ENCODE measurements around the gene ZDHHC9.

Gene ZDHHC9

DNA sequence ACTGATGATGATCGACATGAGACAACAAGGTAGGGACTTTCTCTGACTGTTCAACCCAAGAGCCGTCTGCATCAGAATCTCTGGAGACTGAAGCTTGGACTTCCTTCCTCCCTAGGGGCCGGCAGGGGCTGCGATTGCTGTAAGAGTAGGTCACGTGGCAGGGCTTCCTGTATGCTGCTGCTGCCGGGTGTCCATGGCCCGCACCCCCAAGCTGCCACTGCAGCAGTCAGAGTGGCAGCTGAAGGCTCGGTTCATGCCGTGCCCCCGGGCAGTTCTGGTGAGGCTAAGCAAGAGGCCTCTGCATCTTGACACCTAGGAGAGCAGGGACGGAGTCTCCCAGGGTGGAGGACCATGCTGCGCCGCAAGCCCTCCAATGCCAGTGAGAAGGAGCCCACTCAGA lies 63.9 kb downstream of the ZDHHC9 start, which contains the start of gene SASH3:
Gene SASH3 (plus strand): TSS at position 203 of the 400 bp plus-strand sequence. CDS start 149 bp downstream, at position 352.
- no CpG with 5 or more reads among the region's 13 CpGs for WGBS (ENCODE audit: extremely low coverage, insufficient coverage, insufficient read length)
- no peaks in the 10 kb centered on the region for H3K27me3 ChIP-seq (ENCODE audit: insufficient read depth, low read length)
- no peak within 1 kb of the TSS for H3K4ac ChIP-seq (ENCODE audit: low read depth, low read length)
- peaks cover 4 to 6% of the 10 kb centered on the region in 2 experiments for H3K4me1 ChIP-seq (ENCODE audit: control insufficient read depth in 1 of 2, insufficient read depth in 2 of 2, low read length in 2 of 2)
- H3K4me3 ChIP-seq (ENCODE audit: low read depth, low read length) = no peak within 1 kb of the TSS
- no peak within 1 kb of the TSS for H3K23ac ChIP-seq (ENCODE audit: low read length)
- no peak within 1 kb of the TSS for H4K91ac ChIP-seq (ENCODE audit: low read depth, low read length)
- H3K18ac ChIP-seq (ENCODE audit: low read length) = no peak within 1 kb of the TSS
- peak in 1 of 2 donors; percentile 7 for DNase-seq
- no peak within 1 kb of the TSS for H4K12ac ChIP-seq (ENCODE audit: low read depth, low read length)
- H4K8ac ChIP-seq (ENCODE audit: low read depth, low read length) = no peak within 1 kb of the TSS
- no peak within 1 kb of the TSS for H2AFZ ChIP-seq (ENCODE audit: insufficient read depth, low read length, poor library complexity)
- H3K27ac ChIP-seq (ENCODE audit: low read depth, low read length) = no peak within 1 kb of the TSS
- no peak within 1 kb of the TSS for H3K4me2 ChIP-seq (ENCODE audit: low read length)
- no peak within 1 kb of the TSS for H2BK120ac ChIP-seq (ENCODE audit: insufficient read depth, low read length, poor library complexity)
- H3K9me3 ChIP-seq (ENCODE audit: insufficient read depth, low read depth, low read length) = no peaks in the 10 kb centered on the region
- H3K14ac ChIP-seq (ENCODE audit: low read length) = no peak within 1 kb of the TSS
- H2BK12ac ChIP-seq (ENCODE audit: low read length) = no peak within 1 kb of the TSS
- peaks cover 4% of the 10 kb centered on the region for H3K79me1 ChIP-seq (ENCODE audit: low read length)
- no peak within 1 kb of the TSS for H3K9ac ChIP-seq (ENCODE audit: low read length)
- H3K79me2 ChIP-seq (ENCODE audit: control insufficient read depth, insufficient read depth, low read length, poor library complexity) = no peaks in the 10 kb centered on the region
- H2BK5ac ChIP-seq (ENCODE audit: low read depth, low read length, poor library complexity) = no peak within 1 kb of the TSS
- H3K36me3 ChIP-seq (ENCODE audit: control insufficient read depth in 1 of 2, insufficient read depth in 2 of 2, low read length in 2 of 2) = no peaks in the 10 kb centered on the region
- no peak within 1 kb of the TSS for H2AK5ac ChIP-seq (ENCODE audit: low read length)

DNA sequence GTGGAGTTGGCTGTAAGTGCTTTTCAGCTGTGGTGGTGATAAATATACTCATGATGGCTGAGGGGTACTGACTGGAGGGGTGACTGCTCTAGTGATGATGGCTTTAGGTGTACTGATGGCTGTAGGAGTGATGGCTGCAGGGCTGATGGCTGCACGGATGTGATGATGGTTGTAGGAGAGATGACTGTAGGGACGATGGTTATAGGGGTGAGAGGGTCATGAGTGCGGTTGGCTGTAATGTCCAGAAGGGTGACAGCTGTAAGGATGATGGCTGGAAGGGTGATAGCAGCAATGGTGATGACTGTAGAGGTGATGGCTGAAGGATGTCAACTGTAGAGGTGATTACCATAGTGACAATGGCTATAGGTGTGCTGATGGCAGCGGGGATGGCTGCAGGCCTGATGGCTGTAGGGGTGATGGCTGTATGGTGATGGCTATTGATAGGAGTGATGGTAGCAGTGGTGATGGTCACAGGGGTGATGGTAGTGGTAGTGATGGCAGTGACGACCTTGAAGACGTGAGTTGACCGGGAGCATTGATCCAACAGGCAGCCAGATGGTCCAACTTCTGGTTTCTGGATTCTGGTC lies 64.5 kb downstream of the ZDHHC9 start:
- no peak overlapping the region for H2BK5ac ChIP-seq (ENCODE audit: low read depth, low read length, poor library complexity)
- H2BK120ac ChIP-seq (ENCODE audit: insufficient read depth, low read length, poor library complexity) = no peak overlapping the region
- no peak overlapping the region for H3K4me3 ChIP-seq (ENCODE audit: low read depth, low read length)
- H3K79me2 ChIP-seq (ENCODE audit: control insufficient read depth, insufficient read depth, low read length, poor library complexity) = no peaks in the 10 kb centered on the region
- no peak overlapping the region for H3K4me2 ChIP-seq (ENCODE audit: low read length)
- no peak overlapping the region for H2AFZ ChIP-seq (ENCODE audit: insufficient read depth, low read length, poor library complexity)
- no peaks in the 10 kb centered on the region for H3K27me3 ChIP-seq (ENCODE audit: insufficient read depth, low read length)
- H2AK5ac ChIP-seq (ENCODE audit: low read length) = no peak overlapping the region
- H4K8ac ChIP-seq (ENCODE audit: low read depth, low read length) = no peak overlapping the region
- H3K14ac ChIP-seq (ENCODE audit: low read length) = no peak overlapping the region
- no peak overlapping the region for H3K9ac ChIP-seq (ENCODE audit: low read length)
- no peak overlapping the region for H3K18ac ChIP-seq (ENCODE audit: low read length)
- no peaks in the 10 kb centered on the region for H3K36me3 ChIP-seq (ENCODE audit: control insufficient read depth in 1 of 2, insufficient read depth in 2 of 2, low read length in 2 of 2)
- H3K4me1 ChIP-seq (ENCODE audit: control insufficient read depth in 1 of 2, insufficient read depth in 2 of 2, low read length in 2 of 2) = peaks cover 4 to 6% of the 10 kb centered on the region in 2 experiments
- no peak overlapping the region for H4K91ac ChIP-seq (ENCODE audit: low read depth, low read length)
- no peak overlapping the region for H3K27ac ChIP-seq (ENCODE audit: low read depth, low read length)
- H3K4ac ChIP-seq (ENCODE audit: low read depth, low read length) = no peak overlapping the region
- no peak overlapping the region for H2BK12ac ChIP-seq (ENCODE audit: low read length)
- H3K9me3 ChIP-seq (ENCODE audit: insufficient read depth, low read depth, low read length) = no peaks in the 10 kb centered on the region
- no peak for DNase-seq
- no peak overlapping the region for H4K12ac ChIP-seq (ENCODE audit: low read depth, low read length)
- WGBS (ENCODE audit: extremely low coverage, insufficient coverage, insufficient read length) = no CpG with 5 or more reads among the region's 7 CpGs
- H3K79me1 ChIP-seq (ENCODE audit: low read length) = peaks cover 4% of the 10 kb centered on the region
- H3K23ac ChIP-seq (ENCODE audit: low read length) = no peak overlapping the region

DNA sequence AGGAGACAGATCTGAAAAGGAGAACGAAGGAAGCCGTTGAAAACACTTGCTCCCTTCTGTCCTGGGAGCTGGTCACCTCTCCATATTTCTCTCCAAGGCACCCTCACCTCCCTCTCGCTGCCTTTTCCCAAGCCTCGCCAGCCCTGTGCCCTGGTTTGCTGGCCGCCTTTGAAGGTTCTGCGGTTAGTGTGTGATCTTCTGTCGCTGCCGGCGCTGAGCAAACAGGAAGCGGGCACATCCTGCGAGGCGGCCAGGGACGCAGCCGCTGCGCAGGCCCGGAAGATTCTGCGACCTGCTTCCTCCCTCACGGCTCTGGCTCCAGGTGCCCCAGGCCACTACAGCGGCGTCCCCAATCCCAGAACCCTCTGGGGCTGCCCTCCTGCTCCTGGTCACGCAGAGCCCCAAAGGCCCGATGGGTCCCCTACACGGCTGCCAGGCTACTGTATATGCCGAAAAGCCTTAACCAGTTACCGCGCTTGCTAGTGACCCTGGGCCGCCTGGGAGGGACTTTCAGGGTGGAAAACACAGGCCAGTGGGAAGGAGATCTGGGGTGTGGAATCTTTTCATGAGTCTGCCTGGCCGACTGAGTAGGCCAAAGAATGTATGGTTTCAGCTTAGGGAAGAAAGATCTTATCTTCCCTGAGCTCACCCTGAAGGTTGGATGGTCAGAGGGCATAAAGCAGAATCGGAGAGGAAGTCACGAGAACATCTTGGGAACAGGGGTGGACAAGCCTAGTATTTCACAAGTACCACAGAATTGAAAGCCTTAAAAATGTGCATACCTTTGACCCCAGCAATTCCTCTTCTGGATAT lies 66.3 kb downstream of the ZDHHC9 start:
- peak in 1 of 2 donors; percentile 5 for DNase-seq
- Histone ChIP-seq H3K79me2 (ENCODE audit: control insufficient read depth, insufficient read depth, low read length, poor library complexity) (no peaks in the 10 kb centered on the region), H3K4me2 (ENCODE audit: low read length) (no peak overlapping the region), H3K9ac (ENCODE audit: low read length) (no peak overlapping the region), H3K27ac (ENCODE audit: low read depth, low read length) (peak overlapping the region; percentile 1), H3K4ac (ENCODE audit: low read depth, low read length) (no peak overlapping the region), H2BK5ac (ENCODE audit: low read depth, low read length, poor library complexity) (no peak overlapping the region), H4K12ac (ENCODE audit: low read depth, low read length) (no peak overlapping the region), H2AFZ (ENCODE audit: insufficient read depth, low read length, poor library complexity) (peak overlapping the region; percentile 46), H3K14ac (ENCODE audit: low read length) (peak overlapping the region; percentile 32), H2AK5ac (ENCODE audit: low read length) (peak overlapping the region; percentile 19), H4K91ac (ENCODE audit: low read depth, low read length) (peak overlapping the region; percentile 35), H2BK12ac (ENCODE audit: low read length) (peak overlapping the region; percentile 23), H4K8ac (ENCODE audit: low read depth, low read length) (peak overlapping the region; percentile 56), H3K79me1 (ENCODE audit: low read length) (peaks cover 4% of the 10 kb centered on the region), H2BK120ac (ENCODE audit: insufficient read depth, low read length, poor library complexity) (no peak overlapping the region), H3K27me3 (ENCODE audit: insufficient read depth, low read length) (no peaks in the 10 kb centered on the region), H3K36me3 (ENCODE audit: control insufficient read depth in 1 of 2, insufficient read depth in 2 of 2, low read length in 2 of 2) (no peaks in the 10 kb centered on the region), H3K4me3 (ENCODE audit: low read depth, low read length) (no peak overlapping the region), H3K9me3 (ENCODE audit: insufficient read depth, low read depth, low read length) (no peaks in the 10 kb centered on the region), H3K4me1 (ENCODE audit: control insufficient read depth in 1 of 2, insufficient read depth in 2 of 2, low read length in 2 of 2) (peaks cover 6 to 7% of the 10 kb centered on the region in 2 experiments), H3K23ac (ENCODE audit: low read length) (no peak overlapping the region), H3K18ac (ENCODE audit: low read length) (no peak overlapping the region)
- no CpG with 5 or more reads among the region's 30 CpGs for WGBS (ENCODE audit: extremely low coverage, insufficient coverage, insufficient read length)

DNA sequence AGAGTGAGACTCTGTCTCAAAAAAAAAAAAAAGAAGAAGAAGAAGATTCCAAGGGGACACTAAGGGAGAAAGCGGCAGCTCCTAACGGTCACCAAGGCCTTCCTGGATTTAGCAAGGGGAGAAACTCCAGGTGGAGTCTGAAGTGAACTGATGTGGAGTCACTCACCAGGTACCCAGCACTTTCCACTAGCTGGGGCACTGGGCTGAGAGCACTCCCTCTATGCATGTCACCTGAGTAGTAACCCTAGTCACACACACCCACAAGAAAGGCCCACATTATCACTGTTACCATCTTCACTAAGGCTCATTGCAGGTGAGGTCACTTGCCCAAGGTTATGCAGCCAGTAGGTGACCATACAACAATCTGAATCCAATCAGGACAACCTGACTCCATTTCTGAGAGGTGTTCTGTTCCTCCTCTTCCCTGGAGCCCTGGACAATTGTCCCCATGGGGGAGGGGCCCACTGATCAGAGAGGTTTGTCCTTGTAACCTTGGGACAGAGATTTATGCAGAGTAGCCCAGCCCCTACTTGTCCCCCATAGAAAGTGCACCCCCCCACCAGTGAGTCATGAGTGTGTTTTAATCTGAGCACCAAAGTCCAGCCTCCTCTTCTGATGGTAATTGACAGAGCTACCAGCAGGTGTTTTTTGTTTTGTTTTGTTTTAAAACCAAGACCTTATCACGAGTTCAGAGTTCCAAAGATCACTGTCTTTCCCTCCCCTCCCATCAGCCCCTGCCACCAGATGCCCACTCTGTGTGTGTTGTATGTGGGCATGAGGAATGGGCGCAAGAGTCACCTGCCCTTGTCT lies 69.8 kb downstream of the ZDHHC9 start:
- Histone ChIP-seq H2AFZ (ENCODE audit: insufficient read depth, low read length, poor library complexity) (no peak overlapping the region), H3K36me3 (ENCODE audit: control insufficient read depth in 1 of 2, insufficient read depth in 2 of 2, low read length in 2 of 2) (no peaks in the 10 kb centered on the region), H3K9ac (ENCODE audit: low read length) (no peak overlapping the region), H2AK5ac (ENCODE audit: low read length) (no peak overlapping the region), H3K4me3 (ENCODE audit: low read depth, low read length) (no peak overlapping the region), H3K9me3 (ENCODE audit: insufficient read depth, low read depth, low read length) (no peaks in the 10 kb centered on the region), H3K14ac (ENCODE audit: low read length) (no peak overlapping the region), H3K27ac (ENCODE audit: low read depth, low read length) (no peak overlapping the region), H3K23ac (ENCODE audit: low read length) (no peak overlapping the region), H4K8ac (ENCODE audit: low read depth, low read length) (no peak overlapping the region), H3K4me2 (ENCODE audit: low read length) (no peak overlapping the region), H3K4ac (ENCODE audit: low read depth, low read length) (no peak overlapping the region), H3K79me1 (ENCODE audit: low read length) (peaks cover 4% of the 10 kb centered on the region), H3K27me3 (ENCODE audit: insufficient read depth, low read length) (no peaks in the 10 kb centered on the region), H4K12ac (ENCODE audit: low read depth, low read length) (no peak overlapping the region), H2BK12ac (ENCODE audit: low read length) (no peak overlapping the region), H2BK5ac (ENCODE audit: low read depth, low read length, poor library complexity) (no peak overlapping the region), H3K4me1 (ENCODE audit: control insufficient read depth in 1 of 2, insufficient read depth in 2 of 2, low read length in 2 of 2) (peaks cover 6 to 7% of the 10 kb centered on the region in 2 experiments), H2BK120ac (ENCODE audit: insufficient read depth, low read length, poor library complexity) (no peak overlapping the region), H4K91ac (ENCODE audit: low read depth, low read length) (no peak overlapping the region), H3K79me2 (ENCODE audit: control insufficient read depth, insufficient read depth, low read length, poor library complexity) (no peaks in the 10 kb centered on the region), H3K18ac (ENCODE audit: low read length) (no peak overlapping the region)
- no peak for DNase-seq
- no CpG with 5 or more reads among the region's 4 CpGs for WGBS (ENCODE audit: extremely low coverage, insufficient coverage, insufficient read length)
